Smooth muscle cell (in vitro differentiated cells): ENCODE results near the gene CPNE8. TPM values are rescaled to one million over a fixed set of nuclear protein-coding genes. Genes with fewer than 3 reads are reported as not detected.

Experiments used
- DNase-seq: peaks from one replicate; lab custom pipeline; 2025; ENCODE audit not compliant: unreplicated experiment; lab: John Stamatoyannopoulos, UW
- H2AFZ ChIP-seq: fragments of 200-600 bp; sonication (generic); 2 replicates; pipeline ENCODE4 v1.6.0; 2016; ENCODE audit warnings: antibody characterized with exemption, low read depth, mild to moderate bottlenecking
- H3F3A ChIP-seq: fragments of 200-600 bp; sonication (generic); 2 replicates; pipeline ENCODE4 v1.6.0; 2017; ENCODE audit warnings: antibody characterized with exemption, low read depth
- H3K27ac ChIP-seq: fragments of 200-600 bp; sonication (generic); 2 replicates; pipeline ENCODE4 v1.5.1; 2016; ENCODE audit warnings: low read depth, mild to moderate bottlenecking
- H3K27me3 ChIP-seq: fragments of 200-600 bp; sonication (generic); 2 replicates; pipeline ENCODE4 v1.6.1; 2016; ENCODE audit warnings: low read depth, mild to moderate bottlenecking
- H3K36me3 ChIP-seq: fragments of 200-600 bp; sonication (generic); 2 replicates; pipeline ENCODE4 v1.5.1; 2016; ENCODE audit warnings: low read depth
- H3K4me1 ChIP-seq: fragments of 200-600 bp; sonication (generic); 2 replicates; pipeline ENCODE4 v1.5.1; 2016; ENCODE audit warnings: low read depth
- H3K4me2 ChIP-seq: fragments of 200-600 bp; sonication (generic); 2 replicates; pipeline ENCODE4 v1.6.0; 2016; ENCODE audit warnings: mild to moderate bottlenecking
- H3K4me3 ChIP-seq: fragments of 200-600 bp; sonication (generic); 2 replicates; pipeline ENCODE4 v1.5.1; 2016; ENCODE audit warnings: mild to moderate bottlenecking
- H3K79me2 ChIP-seq: fragments of 200-600 bp; sonication (generic); 2 replicates; pipeline ENCODE4 v1.6.0; 2016; ENCODE audit warnings: low read depth, mild to moderate bottlenecking
- H3K9ac ChIP-seq: fragments of 200-600 bp; sonication (generic); 2 replicates; pipeline ENCODE4 v1.6.0; 2016; ENCODE audit warnings: low read depth
- H3K9me3 ChIP-seq: fragments of 200-600 bp; sonication (generic); replicated peaks from 2 replicates; pipeline ENCODE4 v1.5.1; 2016; ENCODE audit warnings: low read depth
- H4K20me1 ChIP-seq: fragments of 200-600 bp; sonication (generic); 2 replicates; pipeline ENCODE4 v1.6.0; 2016; ENCODE audit warnings: low read depth
- WGBS: methylation state at CpG from one replicate; pipeline ENCODE4 v1.1.7; 2016; ENCODE audit warnings: low lambda C conversion rate; 5-methylcytosine and 5-hydroxymethylcytosine counted together
- polyA plus RNA-seq: library from polyadenylated mRNA; unstranded; fragments of >200 nt; fragmentation: Nextera tagmentation; extraction: Ambion mirVana; gene quantifications from 2 replicates; pipeline ENCODE4 v1.2.1, GENCODE V29; 2016
- total RNA-seq: library from RNA; depleted of rRNA; stranded (reverse); fragments of >200 nt; gene quantifications from 2 replicates; pipeline ENCODE4 v1.2.3, GENCODE V29; 2014
- TF ChIP-seq, protein P1 (sequence below): fragments of 200-600 bp; sonication (generic); IDR thresholded peaks from 2 replicates; pipeline ENCODE4 v1.5.1; 2017; ENCODE audit warnings: borderline replicate concordance, mild to moderate bottlenecking, antibody characterized with exemption; ENCODE audit not compliant: insufficient read depth, poor library complexity, severe bottlenecking

CPNE8 gene
- total and polyA plus RNA-seq, 2 experiments from 2014 or later, result 6.3 to 19.4 TPM

DNA sequence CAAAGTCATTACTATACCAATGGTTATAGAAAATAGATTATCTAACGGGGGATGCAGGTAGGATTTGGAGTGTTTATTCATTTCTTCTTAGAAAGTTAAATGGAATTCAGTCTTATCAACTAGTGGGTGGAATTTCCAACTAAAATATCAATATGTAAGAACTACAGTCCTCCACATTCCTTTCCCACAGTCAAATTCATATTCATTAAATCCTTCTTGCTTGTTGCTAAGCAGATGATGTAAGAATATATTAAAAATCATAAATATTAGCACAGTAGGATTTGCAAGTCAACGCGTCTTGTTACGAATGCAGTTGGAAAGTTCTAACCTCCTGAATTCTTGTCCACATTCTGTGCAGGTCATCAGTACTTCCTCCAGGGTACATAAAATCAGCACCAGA is 259.2 kb downstream of the CPNE8 start:
- Histone ChIP-seq H3K4me2 (no peak overlapping the region), H3K9me3 (no peaks in the 10 kb centered on the region), H3K79me2 (no peaks in the 10 kb centered on the region), H3K27ac (no peak overlapping the region), H3F3A (no peaks in the 10 kb centered on the region), H4K20me1 (no peaks in the 10 kb centered on the region), H3K27me3 (no peaks in the 10 kb centered on the region), H2AFZ (no peak overlapping the region), H3K4me1 (no peaks in the 10 kb centered on the region), H3K4me3 (no peak overlapping the region), H3K9ac (no peak overlapping the region), H3K36me3 (no peaks in the 10 kb centered on the region)
- 67% methylated on average over 4 of the region's 4 CpGs for WGBS
- no peak for DNase-seq
- TF ChIP-seq, protein P1, sequence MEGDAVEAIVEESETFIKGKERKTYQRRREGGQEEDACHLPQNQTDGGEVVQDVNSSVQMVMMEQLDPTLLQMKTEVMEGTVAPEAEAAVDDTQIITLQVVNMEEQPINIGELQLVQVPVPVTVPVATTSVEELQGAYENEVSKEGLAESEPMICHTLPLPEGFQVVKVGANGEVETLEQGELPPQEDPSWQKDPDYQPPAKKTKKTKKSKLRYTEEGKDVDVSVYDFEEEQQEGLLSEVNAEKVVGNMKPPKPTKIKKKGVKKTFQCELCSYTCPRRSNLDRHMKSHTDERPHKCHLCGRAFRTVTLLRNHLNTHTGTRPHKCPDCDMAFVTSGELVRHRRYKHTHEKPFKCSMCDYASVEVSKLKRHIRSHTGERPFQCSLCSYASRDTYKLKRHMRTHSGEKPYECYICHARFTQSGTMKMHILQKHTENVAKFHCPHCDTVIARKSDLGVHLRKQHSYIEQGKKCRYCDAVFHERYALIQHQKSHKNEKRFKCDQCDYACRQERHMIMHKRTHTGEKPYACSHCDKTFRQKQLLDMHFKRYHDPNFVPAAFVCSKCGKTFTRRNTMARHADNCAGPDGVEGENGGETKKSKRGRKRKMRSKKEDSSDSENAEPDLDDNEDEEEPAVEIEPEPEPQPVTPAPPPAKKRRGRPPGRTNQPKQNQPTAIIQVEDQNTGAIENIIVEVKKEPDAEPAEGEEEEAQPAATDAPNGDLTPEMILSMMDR, result no peak

DNA sequence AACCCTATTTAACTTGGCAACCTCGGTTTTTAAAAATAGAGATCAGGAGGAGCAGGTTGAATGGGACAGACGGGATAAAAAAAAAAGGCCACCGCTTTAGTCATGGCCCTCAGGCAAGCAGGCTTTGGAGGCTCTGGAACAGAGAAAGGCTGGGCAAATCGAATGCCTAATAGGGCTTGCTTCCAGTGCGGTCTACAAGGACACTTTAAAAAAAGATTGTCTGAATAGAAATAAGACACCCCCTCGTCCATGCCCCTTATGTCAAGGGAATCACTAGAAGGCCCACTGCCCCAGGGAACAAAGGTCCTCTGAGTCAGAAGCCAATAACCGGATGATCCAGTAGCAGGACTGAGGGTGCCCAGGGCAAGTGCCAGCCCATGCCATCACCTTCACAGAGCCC is 265.8 kb downstream of the CPNE8 start:
- TF ChIP-seq, protein P1, result no peak
- H3K9ac ChIP-seq, result no peak overlapping the region
- no peaks in the 10 kb centered on the region for H3K9me3 ChIP-seq
- H3K36me3 ChIP-seq, result no peaks in the 10 kb centered on the region
- no peaks in the 10 kb centered on the region for H4K20me1 ChIP-seq
- no peak overlapping the region for H3K4me3 ChIP-seq
- 81% methylated on average over 7 of the region's 7 CpGs for WGBS
- H2AFZ ChIP-seq, result no peak overlapping the region
- H3K79me2 ChIP-seq, result no peaks in the 10 kb centered on the region
- H3K4me1 ChIP-seq, result no peaks in the 10 kb centered on the region
- DNase-seq, result no peak
- H3K27ac ChIP-seq, result no peak overlapping the region
- no peak overlapping the region for H3K4me2 ChIP-seq
- no peaks in the 10 kb centered on the region for H3K27me3 ChIP-seq
- H3F3A ChIP-seq, result no peaks in the 10 kb centered on the region

DNA sequence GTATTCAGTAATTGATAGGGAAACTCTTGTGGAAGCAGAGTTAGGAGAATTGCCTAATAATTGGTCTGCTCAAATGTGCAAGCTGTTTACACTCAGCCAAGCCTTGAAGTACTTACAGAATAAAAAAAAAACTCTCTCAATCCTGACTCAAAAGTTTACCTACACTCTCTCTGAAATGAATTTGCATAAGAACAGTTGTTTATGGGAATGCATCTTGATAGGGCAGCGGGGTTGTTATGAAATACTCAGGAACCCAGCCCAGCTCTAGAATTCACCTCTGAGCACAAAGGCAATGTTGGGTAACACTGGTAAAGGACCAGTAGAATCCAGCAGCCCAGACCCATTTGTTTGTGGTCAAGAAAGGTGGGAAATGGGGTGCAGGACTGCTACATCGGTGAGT is 267.0 kb downstream of the CPNE8 start:
- Histone ChIP-seq H3F3A (no peaks in the 10 kb centered on the region), H3K9ac (no peak overlapping the region), H3K27me3 (no peaks in the 10 kb centered on the region), H3K79me2 (no peaks in the 10 kb centered on the region), H3K36me3 (no peaks in the 10 kb centered on the region), H3K27ac (no peak overlapping the region), H3K4me1 (no peaks in the 10 kb centered on the region), H3K4me2 (no peak overlapping the region), H3K9me3 (no peaks in the 10 kb centered on the region), H3K4me3 (no peak overlapping the region), H2AFZ (no peak overlapping the region), H4K20me1 (no peaks in the 10 kb centered on the region)
- TF ChIP-seq, protein P1, result no peak
- no peak for DNase-seq
- WGBS, result 86% methylated on average over 2 of the region's 2 CpGs

DNA sequence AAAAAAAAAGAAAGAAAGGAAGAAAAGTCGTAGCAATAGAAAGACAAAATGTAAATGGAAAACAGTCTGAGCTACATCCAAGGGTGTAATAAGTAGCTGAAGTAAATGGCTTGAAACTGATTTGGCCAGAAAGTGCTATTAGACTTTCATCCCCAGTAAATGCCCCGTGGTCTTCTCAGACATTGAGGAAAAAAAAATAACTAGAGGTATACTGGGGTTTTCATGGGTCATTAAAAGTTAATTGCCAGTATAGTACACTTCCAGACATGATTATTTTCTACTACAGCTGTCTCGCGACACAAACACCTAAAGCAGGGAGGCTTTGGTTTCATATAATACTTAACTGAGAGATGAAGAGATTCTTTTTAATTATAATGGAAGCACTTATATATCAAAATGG is 271.9 kb downstream of the CPNE8 start:
- 89% methylated on average over 4 of the region's 4 CpGs for WGBS
- no peaks in the 10 kb centered on the region for H3K27me3 ChIP-seq
- TF ChIP-seq, protein P1, result no peak
- no peak overlapping the region for H3K9ac ChIP-seq
- no peaks in the 10 kb centered on the region for H3F3A ChIP-seq
- H3K36me3 ChIP-seq, result no peaks in the 10 kb centered on the region
- no peaks in the 10 kb centered on the region for H4K20me1 ChIP-seq
- no peak overlapping the region for H3K4me2 ChIP-seq
- H3K4me1 ChIP-seq, result no peaks in the 10 kb centered on the region
- no peaks in the 10 kb centered on the region for H3K79me2 ChIP-seq
- no peak overlapping the region for H2AFZ ChIP-seq
- H3K27ac ChIP-seq, result no peak overlapping the region
- no peak overlapping the region for H3K4me3 ChIP-seq
- no peaks in the 10 kb centered on the region for H3K9me3 ChIP-seq
- DNase-seq, result no peak
